CD4-positive, alpha-beta T cell treated with Interleukin-4 for 1 hour (primary cell): ENCODE results near the gene CHMP6.
"Not testable (repeated sequence)": the region's sequence is repeated elsewhere in the genome, so short reads cannot be mapped to it uniquely, and the experiment has no call there.

Experiments used
- DNase-seq, 2 donors: peaks; one replicate each; pipeline ENCODE4 v3.0.0-alpha.2; 2020 to 2022

The CHMP6 gene

GRCh38 chr17:81016575-81016974 lies 24.9 kb downstream of the CHMP6 start:
- no peak for DNase-seq

DNA sequence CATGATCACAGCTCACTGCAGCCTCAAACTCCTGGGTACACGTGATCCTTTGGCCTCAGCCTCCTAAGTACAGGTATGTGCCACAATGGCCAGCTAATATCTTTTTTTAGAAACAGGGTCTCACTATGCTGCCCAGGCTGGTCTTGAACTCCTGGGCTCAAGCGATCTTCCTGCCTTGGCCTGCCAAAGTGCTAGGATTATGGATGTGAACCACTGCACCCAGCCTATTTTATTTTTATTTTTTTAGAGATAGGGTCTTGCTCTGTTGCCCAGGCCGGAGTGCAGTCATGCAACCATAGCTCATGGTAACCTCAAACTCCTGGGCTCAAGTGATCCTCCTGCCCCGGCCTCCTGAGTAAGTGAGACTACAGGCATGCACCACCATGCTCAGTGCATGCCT lies 25.7 kb downstream of the CHMP6 start:
- DNase-seq: not testable (repeated sequence)

DNA sequence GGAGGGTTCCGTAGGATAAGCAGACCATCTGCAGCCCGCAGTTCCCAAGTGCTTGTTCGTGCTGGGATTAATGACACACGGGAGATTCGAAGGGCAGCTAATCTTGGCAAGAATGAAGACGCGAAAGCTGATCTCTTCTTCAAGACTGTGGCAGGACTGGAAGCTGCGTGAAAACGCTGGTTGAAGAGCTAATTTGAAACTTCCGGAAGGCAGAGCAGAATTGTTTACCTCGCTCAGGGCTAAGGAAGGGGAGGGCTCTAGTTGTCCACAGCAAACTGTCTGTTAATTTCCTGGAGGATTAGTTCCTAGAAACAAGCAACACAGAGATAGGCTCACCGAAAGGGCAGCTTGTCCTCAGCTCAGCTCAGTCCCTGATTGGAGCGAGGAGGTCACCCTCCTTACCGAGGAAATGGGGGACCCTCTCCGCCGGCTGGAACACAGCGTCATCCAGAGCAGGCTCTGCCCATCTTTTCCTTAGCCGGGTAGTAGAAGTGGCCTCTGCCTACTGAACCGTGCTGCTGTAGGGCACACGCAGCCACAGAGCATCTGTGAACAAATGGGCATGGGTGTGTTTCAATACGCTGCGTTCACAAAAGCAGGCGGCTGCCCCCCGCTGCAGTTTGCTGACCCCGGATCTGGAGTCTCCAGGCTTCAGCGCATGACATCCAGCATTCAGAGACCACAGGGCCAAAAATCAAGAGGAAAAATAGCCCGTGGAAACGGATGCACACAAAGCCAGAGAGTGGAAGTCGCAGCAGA lies 26.6 kb downstream of the CHMP6 start:
- DNase-seq: peak; percentile 32 to 55

GRCh38 chr17:81019563-81020442 lies 28.2 kb downstream of the CHMP6 start:
- DNase-seq: no peak

GRCh38 chr17:81020443-81020766 lies 28.8 kb downstream of the CHMP6 start:
- no peak for DNase-seq

GRCh38 chr17:81020767-81021497 lies 29.3 kb downstream of the CHMP6 start:
- DNase-seq: no peak

DNA sequence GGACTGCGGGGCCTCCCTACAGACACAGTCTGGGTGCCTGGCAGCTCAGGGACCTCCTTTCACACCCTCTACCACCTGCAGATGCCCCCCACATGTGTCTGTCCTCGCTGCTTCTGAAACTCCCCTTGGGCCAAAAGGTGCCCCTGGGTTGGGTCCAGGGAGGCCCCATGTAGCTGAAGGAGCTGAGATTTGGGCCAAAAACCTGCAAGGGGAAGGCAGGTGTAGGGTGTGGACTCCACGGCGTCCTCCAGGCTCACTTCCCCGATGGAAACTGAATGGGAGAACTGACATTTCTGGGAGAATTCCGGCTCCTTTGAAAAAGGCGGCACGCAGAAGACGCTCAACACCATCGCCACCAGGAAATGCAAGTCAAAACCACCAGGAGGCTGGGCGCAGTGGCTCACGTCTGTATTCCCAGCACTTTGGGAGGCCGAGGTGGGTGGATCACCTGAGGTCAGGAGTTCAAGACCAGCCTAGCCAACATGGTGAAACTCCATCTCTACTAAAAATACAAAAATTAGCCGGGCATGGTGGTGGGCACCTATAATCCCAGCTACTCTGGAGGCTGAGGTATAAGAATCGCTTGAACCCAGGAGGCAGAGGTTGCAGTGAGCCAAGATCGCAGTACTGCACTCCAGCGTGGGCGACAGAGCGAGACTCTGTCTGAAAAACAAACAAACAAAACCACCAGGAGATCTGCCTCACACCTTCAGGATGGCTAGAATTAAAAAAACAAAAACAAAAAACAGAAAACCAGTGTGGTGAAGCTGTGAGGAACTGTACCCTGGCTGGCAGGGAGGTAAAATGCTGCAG lies 30.1 kb downstream of the CHMP6 start:
- no peak for DNase-seq

DNA sequence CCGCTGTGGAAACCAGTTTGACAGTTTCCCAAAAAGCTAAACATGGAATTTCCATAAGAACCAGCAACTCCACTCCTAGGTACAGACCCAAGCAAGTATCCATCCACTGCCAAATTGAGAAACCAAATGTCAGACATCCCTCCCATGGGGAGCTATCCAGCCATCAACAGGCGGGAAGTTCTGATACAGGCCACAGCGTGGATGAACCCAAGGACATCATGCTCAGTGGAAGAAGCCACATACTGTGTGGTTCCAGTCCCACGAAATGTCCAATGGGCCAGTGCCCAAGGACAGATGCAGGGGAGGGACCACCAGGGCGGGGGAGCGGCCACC lies 30.7 kb downstream of the CHMP6 start:
- no peak for DNase-seq

DNA sequence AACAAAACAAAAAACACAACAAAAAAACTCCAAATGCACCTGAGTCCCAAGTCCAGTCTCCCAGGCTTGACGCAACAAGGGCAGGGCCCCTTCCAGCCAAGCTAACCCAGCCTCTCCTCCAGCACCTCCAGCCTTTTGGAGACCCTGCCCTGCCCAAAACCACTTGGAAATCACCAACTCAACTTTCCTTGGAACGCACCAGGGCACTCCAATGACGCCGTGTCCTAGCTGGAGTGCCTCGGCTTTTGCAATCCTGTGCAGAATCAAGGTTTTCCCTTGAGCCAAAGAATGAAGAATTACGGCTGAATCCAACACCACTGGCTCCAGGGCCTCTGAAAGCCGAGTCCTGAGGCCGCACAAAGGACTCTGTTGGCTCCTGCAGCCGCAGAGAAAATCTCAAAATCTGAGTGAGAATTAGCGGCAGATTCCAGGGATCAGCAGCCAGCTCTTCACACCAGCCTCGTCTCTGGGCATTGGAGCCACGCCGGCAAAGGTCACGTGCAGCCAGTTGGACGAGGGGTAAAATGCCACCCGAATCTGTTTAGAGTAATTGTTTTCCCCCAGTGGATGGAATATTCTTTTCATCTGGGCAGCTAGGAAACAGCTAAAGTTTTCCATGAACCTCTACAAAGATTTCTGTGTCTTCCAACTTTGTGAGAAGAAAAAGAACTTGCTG lies 33.6 kb downstream of the CHMP6 start:
- no peak for DNase-seq

DNA sequence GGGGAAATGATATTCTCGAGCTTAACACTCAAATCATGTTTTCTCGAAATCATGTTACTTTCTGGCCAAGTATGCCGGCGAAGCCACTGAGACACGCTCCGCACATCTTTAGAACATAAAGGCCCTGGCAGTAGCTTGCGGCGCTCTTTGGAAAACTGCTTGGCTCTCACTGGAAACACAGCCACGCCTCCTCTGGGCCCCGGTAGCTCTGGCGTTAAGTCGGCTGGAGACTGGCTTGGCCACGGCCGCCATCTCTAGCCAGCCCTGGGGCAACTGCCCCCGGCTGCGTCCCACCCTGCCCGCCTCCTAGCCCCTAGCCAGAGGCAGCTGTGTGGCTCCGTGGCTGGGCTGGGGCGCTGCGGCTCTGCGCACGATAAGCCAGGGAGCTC lies 34.1 kb downstream of the CHMP6 start:
- no peak for DNase-seq

- no peak for DNase-seq
Observed at GRCh38 chr17:81026266-81027036, 34.8 kb downstream of the CHMP6 start.

DNA sequence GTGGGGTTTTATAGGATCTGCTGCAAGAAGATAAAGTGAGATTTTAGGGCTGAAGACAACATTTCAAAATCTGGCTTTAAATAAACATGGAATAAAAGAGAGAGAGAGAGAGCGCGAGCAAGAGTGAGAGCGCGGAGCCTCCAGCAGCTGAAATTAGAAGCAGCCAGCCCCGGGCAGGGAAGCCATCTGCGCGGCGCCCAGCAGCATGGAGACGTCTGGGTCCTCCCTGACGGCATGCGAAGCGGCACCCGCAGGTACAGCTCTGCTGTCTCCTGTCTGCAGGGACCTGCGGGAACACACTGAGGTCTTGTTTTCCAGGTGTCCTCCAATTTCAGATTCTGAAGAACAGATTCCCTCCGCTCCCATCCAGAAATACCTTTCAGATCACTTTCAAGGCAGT lies 35.4 kb downstream of the CHMP6 start:
- DNase-seq: no peak

- no peak for DNase-seq
Observed at GRCh38 chr17:81027591-81028505, 36.2 kb downstream of the CHMP6 start.

GRCh38 chr17:81028506-81028858 lies 36.8 kb downstream of the CHMP6 start:
- DNase-seq: no peak

DNA sequence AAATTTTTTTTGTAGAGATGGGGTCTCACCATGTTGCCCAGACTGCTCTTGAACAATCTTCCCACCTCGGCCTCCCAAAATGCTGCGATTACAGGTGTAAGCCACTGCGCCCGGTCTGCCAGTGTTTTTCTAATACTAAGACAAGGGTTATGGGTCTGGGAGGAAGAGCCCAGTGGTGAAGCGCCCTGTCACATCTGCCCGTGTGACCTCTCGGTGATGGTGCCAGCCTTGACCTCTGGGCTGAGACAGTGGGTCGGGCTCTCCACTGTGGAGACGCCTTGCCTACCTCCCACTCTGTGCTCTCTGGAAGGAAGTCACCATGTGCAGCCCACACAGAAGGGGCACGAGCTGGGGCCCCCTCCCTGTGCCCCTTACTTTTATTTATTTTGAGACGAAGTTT lies 38.2 kb downstream of the CHMP6 start:
- DNase-seq: no peak

DNA sequence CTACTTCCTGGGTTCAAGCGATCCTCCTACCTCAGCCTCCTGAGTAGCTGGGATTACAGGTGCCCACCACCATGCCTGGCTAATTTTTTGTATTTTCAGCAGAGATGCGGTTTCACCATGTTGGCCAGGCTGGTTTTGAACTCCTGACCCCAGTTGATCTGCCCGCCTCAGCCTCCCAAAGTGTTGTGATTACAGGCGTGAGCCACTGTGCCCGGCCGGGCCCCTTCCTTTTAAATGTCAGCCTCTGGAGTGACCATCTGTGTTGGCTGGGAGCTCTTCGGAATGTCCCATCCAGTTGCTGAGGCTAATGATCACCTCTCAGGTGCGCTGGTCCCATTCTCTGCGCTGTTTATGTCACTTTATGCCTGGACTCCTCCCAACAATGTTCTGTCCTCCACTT lies 38.7 kb downstream of the CHMP6 start:
- DNase-seq: not testable (repeated sequence)

DNA sequence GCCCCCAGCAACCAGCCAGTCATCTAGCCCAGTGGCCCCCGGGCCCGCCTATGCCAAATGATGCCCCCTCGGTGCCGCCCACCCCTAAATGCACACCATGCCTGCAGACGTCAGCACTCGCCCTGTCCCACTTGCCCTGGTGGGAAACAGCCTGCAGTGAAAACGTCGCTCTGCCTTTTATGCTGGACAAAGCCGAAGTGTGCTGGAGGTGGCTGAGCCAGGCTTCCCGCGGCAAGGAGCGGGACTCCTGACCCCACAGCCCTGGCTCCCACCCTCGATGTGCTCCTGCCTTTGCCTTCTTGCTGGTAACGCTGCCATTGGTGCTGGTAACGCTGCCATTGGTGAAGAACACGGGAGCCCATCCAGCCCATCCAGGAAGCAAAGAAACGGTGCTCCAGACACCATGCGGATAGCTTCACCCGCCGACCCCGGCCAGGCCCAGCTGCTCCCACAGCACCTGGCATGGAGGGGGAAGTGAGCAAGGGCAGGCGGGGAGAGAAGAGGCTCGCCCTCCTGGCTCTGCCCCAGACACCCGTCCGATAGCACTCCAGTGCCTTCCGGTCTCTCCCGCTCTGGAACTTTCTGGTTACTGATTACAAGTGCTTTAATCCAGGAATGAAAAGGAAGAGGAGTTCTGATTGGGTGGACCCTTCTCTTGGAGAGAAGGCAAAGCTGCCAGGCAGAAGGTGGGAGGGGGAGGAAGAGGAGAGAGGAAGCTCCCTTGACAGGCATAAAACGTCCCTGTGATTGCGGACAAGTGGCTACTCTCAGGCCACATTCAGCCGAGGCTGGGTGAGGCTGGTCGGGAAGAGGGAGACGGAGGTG lies 39.3 kb downstream of the CHMP6 start:
- DNase-seq: no peak

GRCh38 chr17:81031566-81032550 lies 40.2 kb downstream of the CHMP6 start:
- DNase-seq: no peak
